OCI-LY7 (cell line): ENCODE results near the gene ZIC2.

Experiments used
- CTCF ChIP-seq: fragments of 200-600 bp; sonication (generic); conservative IDR thresholded peaks from 2 replicates; pipeline ENCODE4 v1.5.1; 2014; ENCODE audit warnings: mild to moderate bottlenecking, antibody characterized with exemption, low read length, moderate library complexity, mixed read lengths
- EZH2phosphoT487 ChIP-seq: fragments of 200-600 bp; sonication (generic); IDR thresholded peaks from 2 replicates; pipeline ENCODE4 v1.6.1; 2018; ENCODE audit warnings: low read depth, borderline replicate concordance, mild to moderate bottlenecking, mixed run types, antibody characterized with exemption, low read length, moderate library complexity, mixed read lengths

- TF ChIP-seq CTCF (no peak), EZH2phosphoT487 (no peak)
Observed at GRCh38 chr13:99944606-99945005, 37.0 kb upstream of the ZIC2 start.
